Measurements from ENCODE around the gene ALAD.

GRCh38 chr9:113417370-113417769 lies 16.3 kb upstream of the ALAD start:
- no peak for TF ChIP-seq CTCF (conservative IDR thresholded peaks at IDR 0.05 in 1 of 2, IDR thresholded peaks at IDR 0.05 in 1 of 2; ENCODE audit: low read depth in 1 of 2, low read length in 2 of 2)
- no peak for TF ChIP-seq EZH2 (IDR thresholded peaks at IDR 0.05; ENCODE audit: low read length, missing control alignments)

All from fibroblast of lung (primary cell).